GM12878 (cell line): ENCODE data around the gene AP2A2.

Experiments used
- CTCF ChIP-seq, 3 experiments: IDR thresholded peaks in 2 of 3; conservative IDR thresholded peaks in 1 of 3; 2 replicates each; pipeline ENCODE4 v1.5.1; 2011; ENCODE audit warnings: low read depth in 3 of 3, low read length in 3 of 3, mild to moderate bottlenecking in 3 of 3, control low read depth in 2 of 3, moderate library complexity in 2 of 3, inconsistent platforms in 1 of 3, mixed read lengths in 1 of 3; ENCODE audit not compliant: control insufficient read depth in 2 of 3, insufficient read depth in 1 of 3; ENCODE audit errors: extremely low read depth in 1 of 3
- RFX5 ChIP-seq: IDR thresholded peaks from 2 replicates; pipeline ENCODE4 v1.6.1; 2011; ENCODE audit warnings: low read depth, low read length, improper control_type of control experiment
- SP1 ChIP-seq: IDR thresholded peaks from one replicate; pipeline ENCODE4 v1.6.1; 2011; ENCODE audit warnings: low read depth, low read length

- TF ChIP-seq SP1: no peak
- no peak for TF ChIP-seq CTCF (IDR thresholded peaks at IDR 0.05 in 2 of 3, conservative IDR thresholded peaks at IDR 0.05 in 1 of 3; ENCODE audit: control insufficient read depth in 2 of 3, extremely low read depth in 1 of 3, insufficient read depth in 1 of 3, low read depth in 3 of 3, low read length in 3 of 3)
- no peak for TF ChIP-seq RFX5
Measured at GRCh38 chr11:1035577-1036283, 110.1 kb downstream of the AP2A2 start.
